NCI-H1105 (cell line): ENCODE measurements around the gene CNGA3.
"Not testable (repeated sequence)": the region's sequence is repeated elsewhere in the genome, so short reads cannot be mapped to it uniquely, and the experiment has no call there.

Source experiments
- DNase-seq: peaks from one replicate; lab custom pipeline; 2025; lab: John Stamatoyannopoulos, UW

The CNGA3 gene

DNA sequence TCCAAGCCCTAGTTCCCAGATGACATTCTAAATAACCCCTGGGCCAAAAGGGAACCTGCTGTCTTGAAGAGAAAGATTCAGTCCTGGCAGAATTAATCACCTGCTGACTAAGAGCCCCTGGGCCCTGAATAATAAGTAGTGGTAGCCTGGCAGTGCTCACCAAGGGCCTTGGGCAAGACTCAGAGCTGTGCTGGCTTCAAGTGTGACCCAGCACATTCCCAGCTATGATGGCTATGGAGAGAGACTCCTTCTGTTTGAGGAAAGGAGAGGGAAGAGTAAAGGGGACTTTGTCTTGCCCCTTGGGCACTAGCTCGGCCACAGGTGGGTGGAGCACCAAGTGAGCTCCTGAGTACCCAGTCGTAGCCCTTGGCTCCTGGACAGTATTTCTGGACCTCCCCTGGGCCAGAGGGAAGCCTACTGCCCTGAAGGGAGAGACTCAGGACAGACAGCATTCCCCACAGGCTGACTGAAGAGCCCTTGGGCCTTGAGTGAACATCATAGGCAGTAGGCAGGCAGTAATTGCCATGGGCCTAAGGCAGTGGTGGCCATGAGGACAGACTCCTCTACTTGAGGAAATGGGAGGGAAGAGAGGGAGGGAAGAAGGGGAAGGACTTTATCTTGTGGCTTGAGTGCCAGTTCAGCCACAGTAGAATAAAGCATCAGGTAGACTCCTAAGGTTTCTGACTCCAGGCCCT is 58.4 kb downstream of the CNGA3 start:
- DNase-seq, result no peak

DNA sequence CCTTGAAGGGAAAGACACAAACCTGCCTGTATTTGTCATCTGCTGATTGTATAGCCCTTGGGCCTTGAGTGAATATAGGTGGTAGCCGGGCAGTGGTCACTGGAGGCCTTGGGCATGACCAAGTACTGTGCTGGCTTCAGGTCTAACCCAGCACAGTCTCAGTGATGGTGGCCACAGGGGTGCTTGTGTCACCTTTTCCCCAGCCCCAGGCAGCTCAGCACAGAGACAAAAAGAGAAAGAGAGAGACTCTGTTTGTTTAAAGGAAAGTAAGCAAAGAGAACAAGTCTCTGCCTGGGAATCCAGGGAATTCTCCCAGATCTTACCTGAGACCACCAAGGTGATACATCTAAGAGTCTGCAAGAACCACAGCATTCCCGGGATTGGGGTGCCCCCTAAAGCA is 59.0 kb downstream of the CNGA3 start:
- no peak for DNase-seq

DNA sequence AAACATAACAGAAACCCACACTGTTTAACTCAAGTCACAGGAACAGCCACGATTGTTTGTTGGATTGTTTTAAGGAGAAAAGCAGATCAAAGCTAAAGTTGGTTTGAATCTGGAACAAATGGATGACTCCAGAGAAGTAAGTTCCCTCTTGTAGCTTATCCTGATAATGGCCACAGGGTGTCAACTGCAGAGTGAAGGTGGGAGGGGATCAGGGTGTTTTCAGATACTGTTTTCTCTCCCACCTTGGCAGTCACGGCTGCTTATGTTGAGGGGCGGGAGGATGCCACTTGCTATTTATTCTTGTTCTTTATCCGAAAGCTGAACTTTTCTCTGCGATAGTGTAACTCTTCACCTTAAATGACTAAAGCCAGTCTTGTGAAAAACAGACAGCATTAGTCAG is 61.9 kb downstream of the CNGA3 start:
- DNase-seq, result no peak

GRCh38 chr2:98412751-98413458 is 66.6 kb downstream of the CNGA3 start:
- DNase-seq, result no peak

GRCh38 chr2:98414246-98414645 is 68.0 kb downstream of the CNGA3 start:
- DNase-seq, result not testable (repeated sequence)

DNA sequence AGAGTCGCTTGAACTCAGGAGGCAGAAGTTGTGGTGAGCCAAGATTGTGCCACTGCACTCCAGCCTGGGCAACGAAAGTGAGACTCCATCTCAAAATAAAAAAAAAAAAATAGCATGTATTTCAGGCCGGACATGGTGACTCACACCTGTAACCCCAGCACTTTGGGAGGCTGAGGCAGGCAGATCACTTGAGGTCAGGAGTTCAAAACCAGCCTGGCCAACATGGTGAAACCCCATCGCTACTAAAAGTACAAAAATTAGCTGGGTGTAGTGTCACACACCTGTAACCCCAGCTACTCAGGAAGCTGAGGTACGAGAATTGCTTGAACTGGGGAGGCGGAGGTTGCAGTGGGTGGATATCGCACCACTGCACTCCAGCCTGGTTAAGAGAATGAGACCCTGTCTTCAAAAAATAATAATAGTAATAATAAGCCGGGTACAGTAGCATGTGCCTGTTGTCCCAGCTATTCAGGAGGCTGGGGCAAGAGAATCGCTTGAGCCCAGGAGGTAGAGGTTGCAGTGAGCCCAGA is 69.5 kb downstream of the CNGA3 start:
- not testable (repeated sequence) for DNase-seq

GRCh38 chr2:98416383-98417159 is 70.3 kb downstream of the CNGA3 start:
- no peak for DNase-seq

DNA sequence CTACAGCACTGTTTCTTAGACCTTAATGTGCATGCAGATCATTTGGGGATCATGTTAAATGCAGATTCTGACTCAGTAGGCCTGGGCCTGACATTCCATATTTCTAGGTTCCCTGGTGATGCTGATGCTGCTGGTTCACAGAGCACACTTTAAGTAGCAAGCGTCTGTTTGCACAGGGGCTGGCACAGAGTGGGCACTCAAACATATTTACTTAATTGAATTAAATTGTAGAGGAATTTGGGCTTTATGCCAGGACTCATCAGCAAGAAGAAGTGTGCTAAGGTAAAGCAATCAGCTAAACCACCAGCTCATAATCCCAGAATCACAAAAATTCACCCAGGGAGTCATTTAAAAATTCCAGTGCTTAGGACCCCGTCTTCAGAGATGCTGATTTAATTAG is 73.3 kb downstream of the CNGA3 start:
- no peak for DNase-seq

- DNase-seq, result no peak
Measured at GRCh38 chr2:98419977-98420725, 73.9 kb downstream of the CNGA3 start.

GRCh38 chr2:98422449-98422848 is 76.2 kb downstream of the CNGA3 start:
- DNase-seq, result no peak

GRCh38 chr2:98426771-98427170 is 80.5 kb downstream of the CNGA3 start:
- no peak for DNase-seq

DNA sequence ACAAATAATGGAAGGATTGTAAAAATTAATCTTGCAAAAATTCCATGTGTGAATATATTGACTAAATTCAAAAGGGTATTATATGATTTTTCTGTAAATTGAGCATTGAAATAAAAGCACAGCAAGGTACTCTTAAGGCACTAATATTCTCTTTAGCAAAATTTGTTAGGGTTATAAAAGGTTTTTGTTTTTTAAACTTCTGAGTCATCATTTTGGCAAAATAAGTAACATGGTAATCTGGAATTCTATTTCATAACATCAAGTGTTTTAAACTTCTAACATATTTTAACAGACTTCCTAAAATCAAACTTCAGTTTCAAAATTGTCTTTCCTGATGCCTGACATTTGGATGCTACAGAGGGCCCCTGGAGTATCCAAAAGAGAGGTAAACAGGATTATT is 85.9 kb downstream of the CNGA3 start:
- no peak for DNase-seq

GRCh38 chr2:98433363-98433964 is 87.2 kb downstream of the CNGA3 start:
- no peak for DNase-seq

- DNase-seq, result no peak
Measured at GRCh38 chr2:98434492-98434891, 88.2 kb downstream of the CNGA3 start.

DNA sequence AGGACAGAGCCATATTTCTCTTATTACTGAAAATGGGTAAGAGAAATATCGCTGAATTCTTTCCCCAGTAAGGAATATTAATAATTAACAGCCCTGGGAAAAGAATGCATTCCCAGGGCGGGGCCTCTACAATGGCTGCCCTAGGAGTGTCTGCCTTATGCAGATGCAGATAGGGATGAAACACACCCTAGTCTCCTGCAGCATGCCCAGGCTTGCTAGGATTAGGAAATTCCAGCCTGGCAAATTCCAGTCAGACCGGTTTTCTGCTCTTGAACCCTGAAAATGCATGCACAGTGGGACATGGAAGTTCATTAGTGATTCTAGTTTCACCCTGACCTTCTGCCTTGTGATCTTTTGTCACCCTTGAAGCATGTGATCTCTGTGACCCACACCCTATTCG is 89.4 kb downstream of the CNGA3 start:
- not testable (repeated sequence) for DNase-seq

DNA sequence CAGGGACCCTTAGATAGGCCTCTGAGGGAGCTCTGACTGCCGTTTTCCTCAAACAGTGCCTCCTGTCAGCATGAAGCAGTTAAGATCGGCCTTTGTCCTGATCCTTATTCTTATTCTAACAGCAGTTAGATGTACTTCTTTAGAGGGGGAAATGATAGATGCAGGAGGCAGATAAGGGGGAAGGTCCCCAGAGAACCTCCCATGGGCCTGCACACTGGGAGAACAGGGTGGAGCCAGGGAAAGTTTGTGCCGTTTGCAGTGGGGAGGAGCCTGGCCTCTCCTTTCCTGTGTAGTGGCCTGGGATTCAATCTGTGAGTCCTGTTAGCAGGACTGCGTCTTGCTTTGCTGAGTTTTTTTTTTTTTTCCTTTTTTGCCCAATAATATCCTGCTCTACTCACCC is 90.5 kb downstream of the CNGA3 start:
- DNase-seq, result no peak

GRCh38 chr2:98438190-98439133 is 92.2 kb downstream of the CNGA3 start:
- no peak for DNase-seq

DNA sequence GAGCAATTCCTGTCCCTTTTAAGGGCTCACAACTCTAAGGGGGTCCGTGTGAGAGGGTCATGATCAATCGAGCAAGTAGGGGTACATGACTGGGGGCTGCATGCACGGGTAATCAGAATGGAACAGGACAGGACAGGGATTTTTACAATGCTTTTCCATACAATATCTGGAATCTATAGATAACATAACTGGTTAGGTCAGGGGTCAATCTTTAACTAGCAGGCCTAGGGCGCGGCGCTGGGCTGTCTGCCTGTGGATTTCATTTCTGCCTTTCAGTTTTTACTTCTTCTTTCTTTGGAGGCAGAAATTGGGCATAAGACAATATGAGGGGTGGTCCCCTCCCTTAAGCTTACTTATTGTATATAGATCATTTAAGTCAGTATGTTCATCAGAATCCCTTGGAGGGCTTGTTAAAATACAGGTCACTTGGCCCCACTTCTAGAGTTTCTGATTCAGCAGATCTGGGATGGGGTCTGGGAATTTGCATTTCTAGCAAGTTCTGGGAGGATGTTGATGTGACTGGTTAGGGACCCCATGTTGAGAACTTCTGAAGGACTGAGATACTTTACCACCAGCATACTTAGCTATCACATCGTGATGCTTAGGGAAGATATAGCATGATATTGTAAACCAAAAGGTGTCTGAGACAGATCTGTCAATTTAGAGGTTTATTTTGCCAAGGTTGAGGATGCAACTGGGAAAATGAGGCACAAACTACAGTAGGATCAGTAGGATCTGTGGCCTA is 95.6 kb downstream of the CNGA3 start:
- no peak for DNase-seq

- DNase-seq, result no peak
Measured at GRCh38 chr2:98442488-98442887, 96.2 kb downstream of the CNGA3 start.
